DND-41 (cell line): ENCODE data around the gene TSEN2.

Experiments
- ATAC-seq: fragments of 200-7000 bp; cut with Tn5 transposase; 3 replicates; pipeline ENCODE4 v1.9.1; 2021; ENCODE audit warnings: low read depth; ENCODE audit not compliant: insufficient read depth
- DNase-seq: peaks from one replicate; pipeline ENCODE4 v3.0.0-alpha.2; 2020
- H2AFZ ChIP-seq: 2 replicates; pipeline ENCODE4 v1.6.0; 2012; ENCODE audit warnings: low read depth, low read length
- H3K27ac ChIP-seq: 2 replicates; pipeline ENCODE4 v1.5.1; 2012; ENCODE audit warnings: low read length, inconsistent platforms
- H3K27me3 ChIP-seq: fragments of 200-600 bp; sonication (generic); 2 replicates; pipeline ENCODE4 v1.6.0; 2012; ENCODE audit warnings: low read length, mild to moderate bottlenecking, inconsistent platforms; ENCODE audit not compliant: insufficient read depth, poor library complexity
- H3K36me3 ChIP-seq: 2 replicates; pipeline ENCODE4 v1.5.1; 2012; ENCODE audit warnings: low read length, inconsistent platforms; ENCODE audit not compliant: insufficient read depth
- H3K4me1 ChIP-seq: 2 replicates; pipeline ENCODE4 v1.5.1; 2012; ENCODE audit warnings: mild to moderate bottlenecking, low read length; ENCODE audit not compliant: insufficient read depth
- H3K4me2 ChIP-seq: 2 replicates; pipeline ENCODE4 v1.6.0; 2012; ENCODE audit warnings: mild to moderate bottlenecking, moderate library complexity, low read length, inconsistent platforms; ENCODE audit not compliant: insufficient read depth
- H3K4me3 ChIP-seq, 2 experiments: fragments of 200-600 bp in 1 of 2; shearing (Covaris generic) in 1 of 2; 2 replicates each; pipeline ENCODE4 v1.5.1; 2012 to 2016; ENCODE audit warnings: inconsistent platforms in 2 of 2, low read length in 2 of 2, mild to moderate bottlenecking in 2 of 2, low read depth in 1 of 2, moderate library complexity in 1 of 2
- H3K79me2 ChIP-seq: 2 replicates; pipeline ENCODE4 v1.6.0; 2012; ENCODE audit warnings: low read length, inconsistent platforms; ENCODE audit not compliant: insufficient read depth
- H3K9ac ChIP-seq: 2 replicates; pipeline ENCODE4 v1.6.0; 2012; ENCODE audit warnings: low read depth, mild to moderate bottlenecking, inconsistent platforms, low read length, moderate library complexity
- H3K9me3 ChIP-seq: 2 replicates; pipeline ENCODE4 v1.5.1; 2012; ENCODE audit warnings: low read length, moderate library complexity, mild to moderate bottlenecking, inconsistent platforms; ENCODE audit not compliant: insufficient read depth, severe bottlenecking
- H4K20me1 ChIP-seq: 2 replicates; pipeline ENCODE4 v1.6.0; 2012; ENCODE audit warnings: low read length; ENCODE audit not compliant: insufficient read depth
- EZH2 ChIP-seq: IDR thresholded peaks from 3 replicates; pipeline ENCODE4 v1.6.1; 2012; ENCODE audit warnings: borderline replicate concordance, low read depth, mild to moderate bottlenecking, moderate library complexity, low read length, inconsistent platforms; ENCODE audit not compliant: severe bottlenecking
- TF ChIP-seq, protein P1 (sequence below): IDR thresholded peaks from 2 replicates; pipeline ENCODE4 v1.5.1; 2012; ENCODE audit warnings: borderline replicate concordance, low read length, moderate library complexity, mild to moderate bottlenecking; ENCODE audit not compliant: poor library complexity, severe bottlenecking; ENCODE audit errors: extremely low read depth

TSEN2 gene

DNA sequence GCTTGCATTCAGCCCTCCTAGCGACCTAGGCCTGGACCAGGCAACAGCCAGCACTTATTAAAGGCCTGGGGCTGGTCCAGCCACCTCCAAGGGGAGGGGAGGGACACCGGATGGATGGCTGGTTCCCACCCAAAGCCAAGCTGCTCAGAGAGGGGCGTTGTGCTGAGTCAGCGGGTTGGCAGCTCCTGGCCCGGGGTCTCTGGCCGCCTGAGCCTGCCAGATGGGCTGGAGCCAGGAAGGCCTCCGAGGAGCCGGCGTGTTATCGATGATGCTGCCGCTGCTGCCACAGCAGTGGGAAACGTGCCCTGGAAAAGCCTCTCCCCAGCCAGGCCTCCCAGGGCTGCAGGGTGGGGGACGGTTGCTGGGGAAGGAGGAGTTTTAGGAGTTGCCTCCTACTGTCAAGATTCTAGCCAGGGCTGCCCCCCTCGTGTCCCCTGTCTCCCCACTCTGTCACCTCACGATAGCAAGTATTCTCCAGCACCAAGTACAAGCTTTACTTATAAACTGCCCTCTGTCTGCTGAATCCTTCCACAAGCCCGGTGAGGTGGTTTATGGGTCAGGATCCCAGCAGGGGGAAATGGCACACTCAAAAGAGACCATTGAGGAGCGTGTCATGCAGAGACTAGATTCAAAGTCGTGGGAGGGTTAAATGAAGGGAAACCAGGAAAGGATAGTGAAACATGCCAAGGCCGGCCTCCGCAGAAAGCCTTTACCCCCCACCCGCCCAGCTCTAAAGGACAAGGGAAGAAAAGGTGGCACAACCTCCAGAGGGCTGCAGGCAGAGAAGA lies 43.2 kb upstream of the TSEN2 start:
- Histone ChIP-seq H4K20me1 (no peaks in the 10 kb centered on the region), H3K27ac (no peak overlapping the region), H3K79me2 (no peaks in the 10 kb centered on the region), H3K36me3 (no peaks in the 10 kb centered on the region), H3K4me1 (no peaks in the 10 kb centered on the region), H2AFZ (no peak overlapping the region), H3K9me3 (no peaks in the 10 kb centered on the region), H3K27me3 (no peaks in the 10 kb centered on the region), H3K9ac (no peak overlapping the region), H3K4me3 (no peak overlapping the region), H3K4me2 (no peak overlapping the region)
- ATAC-seq (no peak), DNase-seq (no peak)
- TF ChIP-seq, protein P1, sequence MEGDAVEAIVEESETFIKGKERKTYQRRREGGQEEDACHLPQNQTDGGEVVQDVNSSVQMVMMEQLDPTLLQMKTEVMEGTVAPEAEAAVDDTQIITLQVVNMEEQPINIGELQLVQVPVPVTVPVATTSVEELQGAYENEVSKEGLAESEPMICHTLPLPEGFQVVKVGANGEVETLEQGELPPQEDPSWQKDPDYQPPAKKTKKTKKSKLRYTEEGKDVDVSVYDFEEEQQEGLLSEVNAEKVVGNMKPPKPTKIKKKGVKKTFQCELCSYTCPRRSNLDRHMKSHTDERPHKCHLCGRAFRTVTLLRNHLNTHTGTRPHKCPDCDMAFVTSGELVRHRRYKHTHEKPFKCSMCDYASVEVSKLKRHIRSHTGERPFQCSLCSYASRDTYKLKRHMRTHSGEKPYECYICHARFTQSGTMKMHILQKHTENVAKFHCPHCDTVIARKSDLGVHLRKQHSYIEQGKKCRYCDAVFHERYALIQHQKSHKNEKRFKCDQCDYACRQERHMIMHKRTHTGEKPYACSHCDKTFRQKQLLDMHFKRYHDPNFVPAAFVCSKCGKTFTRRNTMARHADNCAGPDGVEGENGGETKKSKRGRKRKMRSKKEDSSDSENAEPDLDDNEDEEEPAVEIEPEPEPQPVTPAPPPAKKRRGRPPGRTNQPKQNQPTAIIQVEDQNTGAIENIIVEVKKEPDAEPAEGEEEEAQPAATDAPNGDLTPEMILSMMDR, result no peak
- no peak for TF ChIP-seq EZH2

DNA sequence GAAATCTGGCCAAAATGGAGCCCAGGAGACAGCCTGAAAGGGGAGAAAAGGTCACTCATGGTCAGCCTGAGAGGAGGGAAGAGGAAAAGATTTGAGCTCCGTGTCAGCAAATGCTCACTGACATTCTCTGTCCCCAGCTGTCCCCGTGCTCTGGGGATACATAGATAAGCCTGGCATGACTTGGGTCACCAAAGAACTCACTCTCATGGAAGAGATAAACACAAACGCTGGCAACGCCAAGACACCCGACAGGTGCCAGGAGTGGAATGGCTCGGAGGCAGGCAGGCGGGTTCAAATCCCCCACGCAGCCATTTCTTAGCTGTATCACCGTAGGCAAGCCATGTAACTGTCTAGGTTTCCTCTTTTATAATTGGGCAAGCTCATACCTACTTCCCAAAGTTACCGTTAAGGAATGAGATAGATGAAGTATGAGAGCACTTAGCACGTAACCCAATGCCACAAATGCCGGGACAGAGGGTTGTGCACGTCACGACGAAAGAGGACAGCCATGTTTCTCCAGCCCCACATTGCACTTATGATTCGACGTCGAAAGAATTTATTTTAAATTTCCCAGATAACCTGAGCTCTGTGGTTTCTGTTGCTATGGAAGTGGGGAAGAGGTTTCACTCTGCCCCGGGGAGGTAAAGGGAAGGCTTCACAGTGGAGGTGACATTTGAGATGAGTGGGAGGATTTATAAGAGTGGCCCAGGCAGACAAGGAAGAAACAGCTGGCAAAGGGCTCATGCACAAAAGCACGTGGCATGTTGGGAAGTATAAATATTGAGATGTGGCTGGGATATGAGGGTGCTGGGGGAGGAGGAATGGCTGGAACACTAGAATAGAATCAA lies 41.4 kb upstream of the TSEN2 start:
- Histone ChIP-seq H3K9me3 (no peaks in the 10 kb centered on the region), H4K20me1 (no peaks in the 10 kb centered on the region), H3K79me2 (no peaks in the 10 kb centered on the region), H3K36me3 (no peaks in the 10 kb centered on the region), H3K4me3 (no peak overlapping the region), H3K27me3 (no peaks in the 10 kb centered on the region), H3K4me1 (no peaks in the 10 kb centered on the region), H3K4me2 (no peak overlapping the region), H3K27ac (no peak overlapping the region), H2AFZ (no peak overlapping the region), H3K9ac (no peak overlapping the region)
- TF ChIP-seq, protein P1, result no peak
- no peak for TF ChIP-seq EZH2
- ATAC-seq, result no peak
- no peak for DNase-seq

DNA sequence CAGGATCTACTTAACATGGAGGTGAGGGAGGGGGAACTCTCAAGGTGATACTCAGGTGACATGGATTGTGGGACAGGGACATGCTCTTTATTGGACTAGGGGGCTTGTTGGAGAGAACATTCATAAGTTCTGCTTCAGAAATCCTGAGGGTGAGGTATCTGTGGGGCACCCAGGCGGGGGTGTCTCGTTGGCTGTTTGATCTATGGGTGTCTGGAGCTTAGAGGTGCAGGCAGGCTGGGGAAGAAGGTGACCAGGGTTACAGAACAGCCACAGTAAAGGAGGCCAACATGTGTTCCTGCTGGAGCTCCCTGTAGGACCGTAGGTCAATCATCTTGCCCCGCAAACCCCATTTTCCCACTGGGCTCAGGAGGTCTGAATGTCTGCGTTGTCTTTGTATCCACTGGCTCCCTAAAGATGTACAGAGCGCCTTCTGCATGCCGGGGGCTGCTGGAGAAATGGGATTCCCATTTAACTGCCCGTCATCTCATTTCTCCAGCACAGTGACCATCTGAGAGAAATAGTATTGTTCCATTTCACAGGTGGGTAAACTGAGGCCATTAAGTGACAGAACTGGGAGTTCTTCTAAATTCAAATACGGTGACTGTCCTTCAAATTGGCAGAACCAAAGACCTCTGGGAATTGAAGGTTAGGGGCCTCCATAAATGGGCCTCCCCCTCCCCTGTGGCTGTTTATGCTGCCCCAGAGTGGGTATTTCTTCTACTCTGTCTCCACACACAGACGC lies 40.3 kb upstream of the TSEN2 start:
- TF ChIP-seq, protein P1, result no peak
- TF ChIP-seq EZH2, result no peak
- Histone ChIP-seq H2AFZ (no peak overlapping the region), H3K4me1 (no peaks in the 10 kb centered on the region), H3K79me2 (no peaks in the 10 kb centered on the region), H3K4me3 (no peak overlapping the region), H3K9ac (no peak overlapping the region), H3K9me3 (no peaks in the 10 kb centered on the region), H3K27ac (no peak overlapping the region), H3K4me2 (no peak overlapping the region), H4K20me1 (no peaks in the 10 kb centered on the region), H3K36me3 (no peaks in the 10 kb centered on the region), H3K27me3 (no peaks in the 10 kb centered on the region)
- ATAC-seq, result no peak
- DNase-seq, result no peak
